IMR-90 (cell line): ENCODE results near the gene NAV1. TPM values are rescaled to one million over a fixed set of nuclear protein-coding genes. Genes with fewer than 3 reads are reported as not detected.
A peak's percentile ranks its signal among the peaks of the same experiment; 100 is the strongest.

Experiments used
- ATAC-seq: fragments of 200-7000 bp; cut with Tn5 transposase; 2 replicates; pipeline ENCODE4 v1.9.1; 2020; ENCODE audit warnings: low read depth, mild to moderate bottlenecking, moderate library complexity
- BruUV-seq: library from RNA; stranded (reverse); fragments of 400-500 nt; replicated peaks from 2 replicates; lab custom pipeline; 2021; lab: Mats Ljungman, UMichigan
- CTCF ChIA-PET: fragments of 300-600 bp; formaldehyde crosslinking; extraction: SDS; loops from one replicate; lab custom pipeline; 2021; ENCODE audit warnings: antibody characterized with exemption; lab: Yijun Ruan, JAX
- POLR2A ChIA-PET: fragments of 300-600 bp; sonication (Branson Sonifier 250); formaldehyde crosslinking; loops from one replicate; lab custom pipeline; 2022; ENCODE audit warnings: antibody characterized with exemption; ENCODE audit not compliant: unreplicated experiment; lab: Charles Lee
- DNase-seq: peaks from one replicate; pipeline ENCODE4 v3.0.0; 2013
- H2AFZ ChIP-seq: replicated peaks from 2 replicates; pipeline ENCODE3; 2013; ENCODE audit warnings: low read length, mild to moderate bottlenecking; ENCODE audit not compliant: poor library complexity
- H2AK5ac ChIP-seq: 2 replicates; pipeline ENCODE4 v1.6.1; 2013; ENCODE audit warnings: low read depth, low read length, inconsistent platforms
- H2AK9ac ChIP-seq: replicated peaks from 2 replicates; pipeline ENCODE3; 2013; ENCODE audit warnings: mild to moderate bottlenecking, low read depth, low read length, moderate library complexity; ENCODE audit not compliant: poor library complexity
- H2BK120ac ChIP-seq: 2 replicates; pipeline ENCODE4 v1.6.1; 2013; ENCODE audit warnings: low read depth, low read length, inconsistent platforms
- H2BK15ac ChIP-seq: 3 replicates; pipeline ENCODE4 v1.6.1; 2013; ENCODE audit warnings: low read depth, low read length, inconsistent platforms
- H2BK20ac ChIP-seq: 2 replicates; pipeline ENCODE4 v1.6.1; 2013; ENCODE audit warnings: low read depth, mild to moderate bottlenecking, inconsistent platforms, low read length, moderate library complexity
- H2BK5ac ChIP-seq: 2 replicates; pipeline ENCODE4 v1.6.1; 2013; ENCODE audit warnings: mild to moderate bottlenecking, low read depth, low read length, inconsistent platforms; ENCODE audit not compliant: poor library complexity, severe bottlenecking
- H3K14ac ChIP-seq: replicated peaks from 2 replicates; pipeline ENCODE4 v1.6.1; 2013; ENCODE audit warnings: low read depth, low read length, inconsistent platforms
- H3K18ac ChIP-seq: 2 replicates; pipeline ENCODE4 v1.6.1; 2013; ENCODE audit warnings: low read depth, low read length, control low read depth
- H3K23ac ChIP-seq: 2 replicates; pipeline ENCODE4 v1.6.1; 2013; ENCODE audit warnings: low read depth, low read length, inconsistent platforms
- H3K27ac ChIP-seq: 2 replicates; pipeline ENCODE4 v1.5.1; 2013; ENCODE audit warnings: mild to moderate bottlenecking, control low read depth, low read length; ENCODE audit not compliant: insufficient read depth
- H3K27me3 ChIP-seq: 2 replicates; pipeline ENCODE4 v1.6.1; 2013; ENCODE audit warnings: low read length; ENCODE audit not compliant: control insufficient read depth, insufficient read depth
- H3K36me3 ChIP-seq: 2 replicates; pipeline ENCODE4 v1.6.1; 2013; ENCODE audit warnings: low read length, mixed read lengths; ENCODE audit not compliant: control insufficient read depth, insufficient read depth
- H3K4ac ChIP-seq: 2 replicates; pipeline ENCODE4 v1.6.1; 2013; ENCODE audit warnings: low read depth, low read length, inconsistent platforms
- H3K4me1 ChIP-seq: 2 replicates; pipeline ENCODE4 v1.6.1; 2013; ENCODE audit warnings: low read length, mixed read lengths; ENCODE audit not compliant: control insufficient read depth, insufficient read depth
- H3K4me2 ChIP-seq: 2 replicates; pipeline ENCODE4 v1.6.1; 2013; ENCODE audit warnings: low read depth, mild to moderate bottlenecking, control low read depth, low read length, moderate library complexity
- H3K4me3 ChIP-seq: 2 replicates; pipeline ENCODE4 v1.5.1; 2013; ENCODE audit warnings: low read depth, mild to moderate bottlenecking, control low read depth, low read length, moderate library complexity; ENCODE audit not compliant: insufficient read depth
- H3K56ac ChIP-seq: 2 replicates; pipeline ENCODE4 v1.6.1; 2013; ENCODE audit warnings: low read length, inconsistent platforms; ENCODE audit not compliant: insufficient read depth; ENCODE audit errors: extremely low read depth
- H3K79me1 ChIP-seq, 2 experiments: 2 replicates each; pipeline ENCODE4 v1.6.1; 2013; ENCODE audit warnings: low read length in 2 of 2, inconsistent platforms in 1 of 2, low read depth in 1 of 2
- H3K9ac ChIP-seq: 2 replicates; pipeline ENCODE4 v1.6.1; 2013; ENCODE audit warnings: low read depth, low read length, control low read depth
- H3K9me1 ChIP-seq: 2 replicates; pipeline ENCODE4 v1.6.1; 2013; ENCODE audit warnings: low read length, inconsistent platforms; ENCODE audit not compliant: insufficient read depth
- H3K9me3 ChIP-seq: 2 replicates; pipeline ENCODE4 v1.6.1; 2013; ENCODE audit warnings: low read length; ENCODE audit not compliant: control insufficient read depth, insufficient read depth
- H4K20me1 ChIP-seq: 2 replicates; pipeline ENCODE4 v1.6.1; 2013; ENCODE audit warnings: low read length, inconsistent platforms; ENCODE audit not compliant: insufficient read depth
- H4K5ac ChIP-seq: 2 replicates; pipeline ENCODE4 v1.6.1; 2013; ENCODE audit warnings: mild to moderate bottlenecking, low read depth, low read length, control low read depth
- H4K8ac ChIP-seq, 2 experiments: 2 replicates each; pipeline ENCODE4 v1.6.1; 2013; ENCODE audit warnings: low read depth in 2 of 2, low read length in 2 of 2, control low read depth in 1 of 2, inconsistent platforms in 1 of 2
- H4K91ac ChIP-seq: 2 replicates; pipeline ENCODE4 v1.6.1; 2013; ENCODE audit warnings: low read depth, low read length, inconsistent platforms; ENCODE audit not compliant: insufficient read depth
- BHLHE40 ChIP-seq: fragments of 150-350 bp; IDR thresholded peaks from 2 replicates; pipeline ENCODE4 v1.6.1; 2016; ENCODE audit warnings: mild to moderate bottlenecking, low read depth, low read length
- CEBPB ChIP-seq: IDR thresholded peaks from 2 replicates; pipeline ENCODE4 v1.6.1; 2012; ENCODE audit warnings: low read depth, low read length, improper control_type of control experiment
- CHD1 ChIP-seq: IDR thresholded peaks from 2 replicates; pipeline ENCODE4 v1.6.1; 2012; ENCODE audit warnings: low read depth, low read length, improper control_type of control experiment
- FOS ChIP-seq: fragments of 150-350 bp; IDR thresholded peaks from 2 replicates; pipeline ENCODE4 v1.6.1; 2016; ENCODE audit warnings: low read depth, low read length
- MAZ ChIP-seq: IDR thresholded peaks from 2 replicates; pipeline ENCODE4 v1.6.1; 2012; ENCODE audit warnings: low read depth, mild to moderate bottlenecking, low read length, improper control_type of control experiment, moderate library complexity, borderline replicate concordance
- MXI1 ChIP-seq: IDR thresholded peaks from 2 replicates; pipeline ENCODE4 v1.6.1; 2012; ENCODE audit warnings: low read depth, mild to moderate bottlenecking, low read length, moderate library complexity, borderline replicate concordance
- POLR2A ChIP-seq: IDR thresholded peaks from 2 replicates; pipeline ENCODE4 v1.6.1; 2012; ENCODE audit warnings: mild to moderate bottlenecking, low read depth, low read length
- RCOR1 ChIP-seq: IDR thresholded peaks from 2 replicates; pipeline ENCODE4 v1.6.1; 2012; ENCODE audit warnings: mild to moderate bottlenecking, low read length, improper control_type of control experiment; ENCODE audit not compliant: insufficient replicate concordance
- SMC3 ChIP-seq: fragments of 150-350 bp; IDR thresholded peaks from 2 replicates; pipeline ENCODE4 v1.6.1; 2016; ENCODE audit warnings: low read depth, mild to moderate bottlenecking, antibody characterized with exemption, low read length, moderate library complexity
- WGBS, 2 experiments: methylation state at CpG; one replicate each; pipeline versions ENCODE4 v1.1.5 to v1.1.7; 2013; ENCODE audit warnings: missing lambda C conversion rate in 2 of 2; ENCODE audit not compliant: insufficient read length in 1 of 2; ENCODE audit errors: extremely low coverage in 2 of 2; 5-methylcytosine and 5-hydroxymethylcytosine counted together
- dilution Hi-C: fragments of 300-500 bp; cut with HindIII; formaldehyde crosslinking; loops from one replicate; pipeline ENCODE4 v1.14.3; 2018; ENCODE audit warnings: low sequenced_read_pairs; ENCODE audit not compliant: unreplicated experiment
- in situ Hi-C: fragments of 300-500 bp; cut with MboI; formaldehyde crosslinking; loops from 3 replicates; pipeline ENCODE4 v1.14.3; 2019; ENCODE audit warnings: low sequenced_read_pairs, inconsistent platforms, mixed read lengths
- intact Hi-C: fragments of 100-400 bp; cut with micrococcal nuclease; formaldehyde crosslinking; loops from 2 replicates; pipeline ENCODE4 v1.10.0; 2022
- polyA plus RNA-seq, 3 experiments: library from polyadenylated mRNA; depleted of rRNA; stranded (reverse); fragments of >200 nt; gene quantifications; 2 replicates each; pipeline ENCODE4 v1.2.3, GENCODE V29; 2012; ENCODE audit warnings: low replicate concordance in 1 of 3
- total RNA-seq: library from RNA; depleted of rRNA; stranded (reverse); fragments of >200 nt; gene quantifications from 2 replicates; pipeline ENCODE4 v1.2.3, GENCODE V29; 2012
- TF ChIP-seq, protein P1 (sequence below): conservative IDR thresholded peaks from 2 replicates; pipeline ENCODE4 v1.5.1; 2012; ENCODE audit warnings: mild to moderate bottlenecking, low read depth, low read length, improper control_type of control experiment

Gene NAV1
- total and polyA plus RNA-seq, 2 of the 4 experiments (the other 2 are of a cell fraction): 14.0 to 23.1 TPM

DNA sequence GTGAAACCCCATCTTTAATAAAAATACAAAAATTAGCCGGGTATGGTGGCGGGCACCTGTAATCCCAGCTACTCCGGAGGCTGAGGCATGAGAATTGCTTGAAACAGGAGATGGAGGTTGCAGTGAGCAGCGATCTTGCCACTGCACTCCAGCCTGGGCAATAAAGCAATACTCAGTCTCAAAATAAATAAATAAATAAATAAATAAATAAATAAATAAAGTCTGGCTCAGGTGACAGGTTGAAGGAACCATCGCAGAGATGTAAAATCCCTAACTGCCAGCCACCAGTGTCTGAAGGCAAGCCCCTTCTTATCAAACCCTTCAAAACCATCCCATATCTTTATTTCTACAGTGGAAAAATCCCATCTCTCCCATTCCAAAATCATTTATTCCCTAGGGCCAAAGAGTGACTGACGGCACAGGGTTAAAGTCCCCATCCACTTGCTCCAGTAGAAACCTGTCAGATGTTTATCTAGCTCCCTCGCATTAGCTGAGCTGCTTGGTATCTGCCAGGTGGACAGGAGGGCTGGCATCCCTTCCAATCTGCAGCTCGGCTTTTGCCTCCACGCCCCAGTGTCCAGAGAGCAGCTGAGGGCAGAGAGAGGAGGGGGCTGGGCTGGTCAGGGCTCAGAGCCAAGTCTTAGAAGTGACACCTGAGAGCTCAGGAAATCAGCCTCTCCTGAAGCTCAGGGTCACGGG lies 37.0 kb upstream of the NAV1 start (continued):
- no peak for TF ChIP-seq MXI1

DNA sequence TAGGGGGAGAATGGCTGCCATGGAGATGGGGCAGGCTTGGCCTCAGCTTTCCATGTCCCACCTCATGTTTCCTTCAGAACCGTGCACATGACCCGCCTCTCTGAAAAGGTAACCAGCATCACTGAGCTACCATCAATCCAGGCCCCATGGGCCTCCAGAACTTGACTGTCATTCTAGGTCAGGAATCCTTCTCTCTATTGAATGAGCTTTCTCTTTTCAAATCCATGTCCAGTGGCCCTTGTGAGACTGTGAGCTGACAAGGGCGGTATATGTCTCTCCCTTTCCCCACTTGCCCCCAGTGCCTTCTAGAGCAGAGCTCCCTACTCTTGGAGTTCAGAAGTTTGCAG lies 36.4 kb upstream of the NAV1 start:
- Histone ChIP-seq H3K4me3 (no peak overlapping the region), H3K9ac (peak overlapping the region; percentile 82)
- POLR2A ChIA-PET: interaction anchor here (1.8 to 3.0 kb wide), 2 partner anchors 13 to 41 kb away, joined by 8 read pairs; no protein-coding TSS in a partner anchor

More for the DNA sequence above, 36.4 kb upstream of the NAV1 start:
- Histone ChIP-seq H3K27me3 (no peaks in the 10 kb centered on the region), H2BK5ac (peak overlapping the region; percentile 83), H2AFZ (no peak overlapping the region), H4K5ac (peak overlapping the region; percentile 58), H3K79me1 (peaks cover 3 to 55% of the 10 kb centered on the region in 2 experiments; a peak in 2 of 4 replicates), H4K8ac (peak overlapping the region; percentile 48 to 80), H2AK9ac (peak overlapping the region; percentile 6), H2BK20ac (peak overlapping the region; percentile 73), H3K9me1 (peaks cover 48% of the 10 kb centered on the region), H3K56ac (peak overlapping the region; percentile 39; the same call in 1 of the 2 replicates), H3K9me3 (no peaks in the 10 kb centered on the region), H3K18ac (peak overlapping the region; percentile 86), H2AK5ac (peak overlapping the region; percentile 88), H2BK120ac (peak overlapping the region; percentile 86), H4K91ac (peak overlapping the region; percentile 84), H3K4ac (peak overlapping the region; percentile 97), H4K20me1 (peaks cover 59% of the 10 kb centered on the region), H3K27ac (peak overlapping the region; percentile 94), H3K14ac (peak overlapping the region; percentile 96), H3K36me3 (peaks cover 39% of the 10 kb centered on the region), H2BK15ac (peak overlapping the region; percentile 62), H3K4me2 (peak overlapping the region; percentile 19), H3K4me1 (peaks cover 46% of the 10 kb centered on the region), H3K23ac (peak overlapping the region; percentile 90)
- no TSS peak for BruUV-seq
- in situ Hi-C loops: no loop called here
- dilution Hi-C loops: no loop called here
- no peak for DNase-seq
- intact Hi-C loops: no loop called here
- TF ChIP-seq, protein P1, sequence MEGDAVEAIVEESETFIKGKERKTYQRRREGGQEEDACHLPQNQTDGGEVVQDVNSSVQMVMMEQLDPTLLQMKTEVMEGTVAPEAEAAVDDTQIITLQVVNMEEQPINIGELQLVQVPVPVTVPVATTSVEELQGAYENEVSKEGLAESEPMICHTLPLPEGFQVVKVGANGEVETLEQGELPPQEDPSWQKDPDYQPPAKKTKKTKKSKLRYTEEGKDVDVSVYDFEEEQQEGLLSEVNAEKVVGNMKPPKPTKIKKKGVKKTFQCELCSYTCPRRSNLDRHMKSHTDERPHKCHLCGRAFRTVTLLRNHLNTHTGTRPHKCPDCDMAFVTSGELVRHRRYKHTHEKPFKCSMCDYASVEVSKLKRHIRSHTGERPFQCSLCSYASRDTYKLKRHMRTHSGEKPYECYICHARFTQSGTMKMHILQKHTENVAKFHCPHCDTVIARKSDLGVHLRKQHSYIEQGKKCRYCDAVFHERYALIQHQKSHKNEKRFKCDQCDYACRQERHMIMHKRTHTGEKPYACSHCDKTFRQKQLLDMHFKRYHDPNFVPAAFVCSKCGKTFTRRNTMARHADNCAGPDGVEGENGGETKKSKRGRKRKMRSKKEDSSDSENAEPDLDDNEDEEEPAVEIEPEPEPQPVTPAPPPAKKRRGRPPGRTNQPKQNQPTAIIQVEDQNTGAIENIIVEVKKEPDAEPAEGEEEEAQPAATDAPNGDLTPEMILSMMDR: no peak
- TF ChIP-seq POLR2A (no peak; the same call in 1 of the 2 replicates), BHLHE40 (no peak), MAZ (no peak; the same call in 1 of the 2 replicates), FOS (no peak), SMC3 (no peak), CEBPB (no peak), MXI1 (no peak), CHD1 (no peak), RCOR1 (no peak)
- CTCF ChIA-PET: interaction anchor here (1.1 to 4.5 kb wide), 3 partner anchors 10 to 28 kb away, joined by 3 to 31 read pairs (median 9); no protein-coding TSS in a partner anchor
- no peak for ATAC-seq
- 92% methylated on average over 2 of the region's 3 CpGs; no CpG with 5 or more reads in 1 of the 2 experiments for WGBS, 2 experiments
